Hypothalamus (tissue), 51 donors: ENCODE data around the gene RANBP2.
"Not testable (repeated sequence)": the region's sequence is repeated elsewhere in the genome, so short reads cannot be mapped to it uniquely, and the experiment has no call there.

Source experiments
- DNase-seq, 51 donors: peaks; one replicate each; lab custom pipeline; 2025; lab: John Stamatoyannopoulos, UW

The RANBP2 gene

GRCh38 chr2:108719149-108720044 is at the start of gene RANBP2:
Gene RANBP2, plus strand, starts transcription at chr2:108719482. Its CDS starts 125 bp downstream, at chr2:108719607.
- peak; percentile 56 to 96 (median 88) for DNase-seq

GRCh38 chr2:108670282-108670681 is 49.0 kb upstream of the RANBP2 start:
- DNase-seq = not testable (repeated sequence)

- not testable (repeated sequence) for DNase-seq
Observed at GRCh38 chr2:108672200-108672805, 47.0 kb upstream of the RANBP2 start.

GRCh38 chr2:108676522-108676921 is 42.8 kb upstream of the RANBP2 start:
- DNase-seq = not testable (repeated sequence)

GRCh38 chr2:108677239-108677744 is 42.0 kb upstream of the RANBP2 start:
- not testable (repeated sequence) for DNase-seq

- DNase-seq = not testable (repeated sequence)
Observed at GRCh38 chr2:108678198-108678651, 41.1 kb upstream of the RANBP2 start.

- DNase-seq = not testable (repeated sequence)
Observed at GRCh38 chr2:108680805-108681204, 38.5 kb upstream of the RANBP2 start.

- not testable (repeated sequence) for DNase-seq
Observed at GRCh38 chr2:108688818-108689756, 30.2 kb upstream of the RANBP2 start.

- DNase-seq = not testable (repeated sequence)
Observed at GRCh38 chr2:108690001-108690400, 29.3 kb upstream of the RANBP2 start.

- no peak for DNase-seq
Observed at GRCh38 chr2:108691447-108691846, 27.8 kb upstream of the RANBP2 start.

- DNase-seq = no peak
Observed at GRCh38 chr2:108701208-108701607, 18.1 kb upstream of the RANBP2 start.

- no peak for DNase-seq
Observed at GRCh38 chr2:108701806-108702205, 17.5 kb upstream of the RANBP2 start.

GRCh38 chr2:108704871-108705270 is 14.4 kb upstream of the RANBP2 start:
- no peak for DNase-seq

GRCh38 chr2:108707300-108707699 is 12.0 kb upstream of the RANBP2 start:
- no peak for DNase-seq

GRCh38 chr2:108716971-108717370 is 2.3 kb upstream of the RANBP2 start:
- not testable (repeated sequence) for DNase-seq

- DNase-seq = not testable (repeated sequence)
Observed at GRCh38 chr2:108726048-108726447, 6.8 kb downstream of the RANBP2 start.

- not testable (repeated sequence) for DNase-seq
Observed at GRCh38 chr2:108734656-108735055, 15.4 kb downstream of the RANBP2 start.

- not testable (repeated sequence) for DNase-seq
Observed at GRCh38 chr2:108757973-108758372, 38.7 kb downstream of the RANBP2 start.

- DNase-seq = not testable (repeated sequence)
Observed at GRCh38 chr2:108762618-108763017, 43.3 kb downstream of the RANBP2 start.

- not testable (repeated sequence) for DNase-seq
Observed at GRCh38 chr2:108766671-108767070, 47.4 kb downstream of the RANBP2 start.
